ENCODE measurements around the gene CASP3. TPM values are rescaled to one million over a fixed set of nuclear protein-coding genes. Genes with fewer than 3 reads are reported as not detected.

Gene CASP3
- total RNA-seq, 1 experiment from 2014 or later = 13.2 TPM

DNA sequence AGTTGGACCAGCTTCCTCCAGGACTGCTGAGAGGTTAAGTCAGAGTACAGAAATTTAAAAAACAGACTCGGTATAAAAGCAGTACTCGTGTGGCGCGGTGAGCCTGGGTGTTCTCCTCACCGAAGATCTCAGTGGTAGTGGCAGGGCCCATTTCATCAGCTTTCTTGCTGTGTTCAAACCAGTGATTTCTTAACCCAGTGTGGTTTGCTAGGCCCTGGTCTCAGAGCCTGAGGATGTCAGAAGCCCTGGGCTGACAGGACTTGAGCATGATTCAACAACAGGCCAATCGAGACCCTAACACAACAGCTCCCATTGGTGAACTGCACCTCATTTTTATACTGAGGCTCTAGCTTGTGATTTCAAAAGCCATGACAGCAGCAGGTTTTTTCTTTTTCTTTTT lies 23.5 kb upstream of the CASP3 start:
- BruUV-seq (replicated peaks) = no TSS peak
- POLR2A ChIA-PET (ENCODE audit: unreplicated experiment) = no interaction called here

GRCh38 chr4:184671101-184671500 lies 21.9 kb upstream of the CASP3 start:
- no peak overlapping the region for H2AFZ ChIP-seq (ENCODE audit: low read length)
- no peak for DNase-seq
- no peaks in the 10 kb centered on the region for H3F3A ChIP-seq (ENCODE audit: low read length, unreplicated experiment)
- no peaks in the 10 kb centered on the region for H3K27me3 ChIP-seq (ENCODE audit: low read length)
- no TSS peak for BruUV-seq (replicated peaks)
- no peaks in the 10 kb centered on the region for H4K20me1 ChIP-seq (ENCODE audit: low read length)
- no peak overlapping the region for H3K4me3 ChIP-seq (ENCODE audit: low read length)
- CTCF ChIA-PET = no interaction called here
- no peaks in the 10 kb centered on the region for H3K79me2 ChIP-seq (ENCODE audit: low read length)
- H3K4me2 ChIP-seq (ENCODE audit: low read length) = no peak overlapping the region
- intact Hi-C loops (cut with micrococcal nuclease) = no loop called here
- H3K4me1 ChIP-seq (ENCODE audit: insufficient read depth, low read length) = no peaks in the 10 kb centered on the region
- TF ChIP-seq EZH2 (IDR thresholded peaks at IDR 0.05; ENCODE audit: low read length, unreplicated experiment) (no peak), EZH2phosphoT487 (IDR thresholded peaks at IDR 0.05; ENCODE audit: borderline replicate concordance, low read length) (no peak)
- TF ChIP-seq, protein P1, sequence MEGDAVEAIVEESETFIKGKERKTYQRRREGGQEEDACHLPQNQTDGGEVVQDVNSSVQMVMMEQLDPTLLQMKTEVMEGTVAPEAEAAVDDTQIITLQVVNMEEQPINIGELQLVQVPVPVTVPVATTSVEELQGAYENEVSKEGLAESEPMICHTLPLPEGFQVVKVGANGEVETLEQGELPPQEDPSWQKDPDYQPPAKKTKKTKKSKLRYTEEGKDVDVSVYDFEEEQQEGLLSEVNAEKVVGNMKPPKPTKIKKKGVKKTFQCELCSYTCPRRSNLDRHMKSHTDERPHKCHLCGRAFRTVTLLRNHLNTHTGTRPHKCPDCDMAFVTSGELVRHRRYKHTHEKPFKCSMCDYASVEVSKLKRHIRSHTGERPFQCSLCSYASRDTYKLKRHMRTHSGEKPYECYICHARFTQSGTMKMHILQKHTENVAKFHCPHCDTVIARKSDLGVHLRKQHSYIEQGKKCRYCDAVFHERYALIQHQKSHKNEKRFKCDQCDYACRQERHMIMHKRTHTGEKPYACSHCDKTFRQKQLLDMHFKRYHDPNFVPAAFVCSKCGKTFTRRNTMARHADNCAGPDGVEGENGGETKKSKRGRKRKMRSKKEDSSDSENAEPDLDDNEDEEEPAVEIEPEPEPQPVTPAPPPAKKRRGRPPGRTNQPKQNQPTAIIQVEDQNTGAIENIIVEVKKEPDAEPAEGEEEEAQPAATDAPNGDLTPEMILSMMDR (conservative IDR thresholded peaks at IDR 0.05; ENCODE audit: low read depth, low read length) = no peak
- no peaks in the 10 kb centered on the region for H3K9me3 ChIP-seq (ENCODE audit: low read length)
- H3K9ac ChIP-seq (ENCODE audit: low read length) = no peak overlapping the region
- no peaks in the 10 kb centered on the region for H3K9me2 ChIP-seq (replicated peaks; ENCODE audit: low read length)
- POLR2A ChIA-PET (ENCODE audit: unreplicated experiment) = no interaction called here
- H3K27ac ChIP-seq (ENCODE audit: low read length) = no peak overlapping the region
- no peaks in the 10 kb centered on the region; the same call in 1 of the 2 replicates for H3K36me3 ChIP-seq (ENCODE audit: low read depth, low read length)
- no peak for ATAC-seq

More for the DNA sequence above, 23.5 kb upstream of the CASP3 start:
- no peak overlapping the region for H2AFZ ChIP-seq (ENCODE audit: low read length)
- no peaks in the 10 kb centered on the region for H3K79me2 ChIP-seq (ENCODE audit: low read length)
- no peak for DNase-seq
- no peaks in the 10 kb centered on the region for H3K9me3 ChIP-seq (ENCODE audit: low read length)
- no peaks in the 10 kb centered on the region for H3F3A ChIP-seq (ENCODE audit: low read length, unreplicated experiment)
- H3K4me3 ChIP-seq (ENCODE audit: low read length) = no peak overlapping the region
- TF ChIP-seq, protein P1 (conservative IDR thresholded peaks at IDR 0.05; ENCODE audit: low read depth, low read length) = no peak
- TF ChIP-seq EZH2 (IDR thresholded peaks at IDR 0.05; ENCODE audit: low read length, unreplicated experiment) (no peak), EZH2phosphoT487 (IDR thresholded peaks at IDR 0.05; ENCODE audit: borderline replicate concordance, low read length) (no peak)
- no peaks in the 10 kb centered on the region for H3K9me2 ChIP-seq (replicated peaks; ENCODE audit: low read length)
- intact Hi-C loops (cut with micrococcal nuclease) = no loop called here
- H4K20me1 ChIP-seq (ENCODE audit: low read length) = no peaks in the 10 kb centered on the region
- no peak overlapping the region for H3K27ac ChIP-seq (ENCODE audit: low read length)
- no peaks in the 10 kb centered on the region for H3K4me1 ChIP-seq (ENCODE audit: insufficient read depth, low read length)
- no peak overlapping the region for H3K9ac ChIP-seq (ENCODE audit: low read length)
- no peaks in the 10 kb centered on the region for H3K27me3 ChIP-seq (ENCODE audit: low read length)
- ATAC-seq = no peak
- no peaks in the 10 kb centered on the region; the same call in 1 of the 2 replicates for H3K36me3 ChIP-seq (ENCODE audit: low read depth, low read length)
- CTCF ChIA-PET = no interaction called here
- no peak overlapping the region for H3K4me2 ChIP-seq (ENCODE audit: low read length)

DNA sequence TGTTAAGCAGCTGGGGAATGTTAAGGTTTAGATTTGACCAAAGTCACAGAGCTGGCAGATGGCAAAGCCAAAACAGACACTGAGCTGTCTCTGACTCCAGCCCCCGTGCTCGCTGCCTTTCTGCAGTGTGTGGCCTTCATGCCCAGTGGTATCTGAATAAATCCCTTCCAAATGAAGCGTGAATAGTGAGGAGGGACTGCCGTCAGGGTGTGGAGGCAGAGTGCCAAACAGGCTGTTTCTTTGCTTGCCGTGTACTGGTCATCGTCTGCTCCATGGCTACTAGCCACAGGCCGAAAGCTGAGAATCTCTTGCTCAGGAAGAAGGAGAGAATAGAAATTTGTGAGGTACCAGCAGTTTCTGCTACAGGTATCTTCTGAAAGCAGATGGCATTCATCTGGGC lies 20.0 kb upstream of the CASP3 start:
- Histone ChIP-seq H3K9me3 (ENCODE audit: low read length) (no peaks in the 10 kb centered on the region), H3K36me3 (ENCODE audit: low read depth, low read length) (no peaks in the 10 kb centered on the region; the same call in 1 of the 2 replicates), H2AFZ (ENCODE audit: low read length) (no peak overlapping the region), H3K9me2 (replicated peaks; ENCODE audit: low read length) (no peaks in the 10 kb centered on the region), H3K27me3 (ENCODE audit: low read length) (no peaks in the 10 kb centered on the region), H3K27ac (ENCODE audit: low read length) (no peak overlapping the region), H3F3A (ENCODE audit: low read length, unreplicated experiment) (no peaks in the 10 kb centered on the region), H3K4me2 (ENCODE audit: low read length) (no peak overlapping the region), H3K4me1 (ENCODE audit: insufficient read depth, low read length) (no peaks in the 10 kb centered on the region), H4K20me1 (ENCODE audit: low read length) (no peaks in the 10 kb centered on the region), H3K9ac (ENCODE audit: low read length) (no peak overlapping the region), H3K79me2 (ENCODE audit: low read length) (no peaks in the 10 kb centered on the region), H3K4me3 (ENCODE audit: low read length) (no peak overlapping the region)
- BruUV-seq (replicated peaks) = no TSS peak
- ChIA-PET CTCF (no interaction called here), POLR2A (ENCODE audit: unreplicated experiment) (no interaction called here)
- DNase-seq (no peak), ATAC-seq (no peak)
- intact Hi-C loops (cut with micrococcal nuclease) = no loop called here
- TF ChIP-seq EZH2phosphoT487 (IDR thresholded peaks at IDR 0.05; ENCODE audit: borderline replicate concordance, low read length) (no peak), EZH2 (IDR thresholded peaks at IDR 0.05; ENCODE audit: low read length, unreplicated experiment) (no peak)
- TF ChIP-seq, protein P1 (conservative IDR thresholded peaks at IDR 0.05; ENCODE audit: low read depth, low read length) = no peak
